ACC112 (cell line): ENCODE results near the gene GRIFIN.

Experiments
- H2AFZ ChIP-seq: fragments of 200-600 bp; sonication (generic); one replicate; pipeline ENCODE4 v1.6.0; 2017; ENCODE audit warnings: antibody characterized with exemption, low read length; ENCODE audit not compliant: unreplicated experiment
- H3K27ac ChIP-seq: fragments of 200-600 bp; sonication (generic); 2 replicates; pipeline ENCODE4 v1.5.1; 2014; ENCODE audit warnings: low read depth, mild to moderate bottlenecking, antibody characterized with exemption, low read length, moderate library complexity
- H3K27me3 ChIP-seq: fragments of 200-600 bp; sonication (generic); 2 replicates; pipeline ENCODE4 v1.6.1; 2014; ENCODE audit warnings: mild to moderate bottlenecking, antibody characterized with exemption, low read length, moderate library complexity, mixed read lengths; ENCODE audit not compliant: insufficient read depth
- H3K36me3 ChIP-seq: fragments of 200-600 bp; sonication (generic); 2 replicates; pipeline ENCODE4 v1.6.1; 2016; ENCODE audit warnings: mild to moderate bottlenecking, antibody characterized with exemption, low read length, moderate library complexity, mixed read lengths; ENCODE audit not compliant: insufficient read depth
- H3K4me1 ChIP-seq: fragments of 200-600 bp; sonication (generic); one replicate; pipeline ENCODE4 v1.6.1; 2016; ENCODE audit warnings: low read length, mixed read lengths; ENCODE audit not compliant: insufficient read depth, unreplicated experiment, control insufficient read depth
- H3K4me3 ChIP-seq: fragments of 200-600 bp; sonication (generic); 2 replicates; pipeline ENCODE4 v1.5.1; 2014; ENCODE audit warnings: mild to moderate bottlenecking, low read depth, low read length
- H3K79me2 ChIP-seq: fragments of 200-600 bp; sonication (generic); one replicate; pipeline ENCODE4 v1.6.0; 2016; ENCODE audit warnings: low read length; ENCODE audit not compliant: control insufficient read depth, unreplicated experiment, insufficient read depth

Gene GRIFIN

GRCh38 chr7:2451171-2452073 is 24.8 kb downstream of the GRIFIN start:
- H3K4me3 ChIP-seq: peak overlapping the region; percentile 65
- H3K27ac ChIP-seq: no peak overlapping the region
- H3K4me1 ChIP-seq: peaks cover 6% of the 10 kb centered on the region
- H3K79me2 ChIP-seq: no peaks in the 10 kb centered on the region
- peak overlapping the region; percentile 79 for H2AFZ ChIP-seq
- H3K27me3 ChIP-seq: no peaks in the 10 kb centered on the region
- H3K36me3 ChIP-seq: no peaks in the 10 kb centered on the region

GRCh38 chr7:2450198-2451107 is 25.7 kb downstream of the GRIFIN start:
- Histone ChIP-seq H3K36me3 (no peaks in the 10 kb centered on the region), H3K4me3 (no peak overlapping the region), H3K27ac (no peak overlapping the region), H3K4me1 (peaks cover 6% of the 10 kb centered on the region), H3K79me2 (no peaks in the 10 kb centered on the region), H2AFZ (no peak overlapping the region), H3K27me3 (no peaks in the 10 kb centered on the region)

- no peak overlapping the region for H3K4me3 ChIP-seq
- H3K4me1 ChIP-seq: peaks cover 12% of the 10 kb centered on the region
- no peaks in the 10 kb centered on the region for H3K79me2 ChIP-seq
- H3K36me3 ChIP-seq: no peaks in the 10 kb centered on the region
- no peak overlapping the region for H3K27ac ChIP-seq
- no peaks in the 10 kb centered on the region for H3K27me3 ChIP-seq
- H2AFZ ChIP-seq: no peak overlapping the region
These were observed 29.5 kb downstream of the GRIFIN start for GRCh38 chr7:2446676-2447075.

GRCh38 chr7:2445898-2446555 is 30.2 kb downstream of the GRIFIN start:
- Histone ChIP-seq H2AFZ (no peak overlapping the region), H3K79me2 (no peaks in the 10 kb centered on the region), H3K27ac (no peak overlapping the region), H3K4me3 (no peak overlapping the region), H3K4me1 (peaks cover 10% of the 10 kb centered on the region), H3K36me3 (no peaks in the 10 kb centered on the region), H3K27me3 (no peaks in the 10 kb centered on the region)

GRCh38 chr7:2445047-2445446 is 31.2 kb downstream of the GRIFIN start:
- Histone ChIP-seq H3K27me3 (no peaks in the 10 kb centered on the region), H3K4me1 (peaks cover 10% of the 10 kb centered on the region), H3K79me2 (no peaks in the 10 kb centered on the region), H3K4me3 (no peak overlapping the region), H2AFZ (no peak overlapping the region), H3K36me3 (no peaks in the 10 kb centered on the region), H3K27ac (peak overlapping the region; percentile 20; the same call in 1 of the 2 replicates)

GRCh38 chr7:2444476-2444875 is 31.7 kb downstream of the GRIFIN start:
- H3K4me1 ChIP-seq: peaks cover 10% of the 10 kb centered on the region
- H3K79me2 ChIP-seq: no peaks in the 10 kb centered on the region
- no peak overlapping the region for H2AFZ ChIP-seq
- H3K27me3 ChIP-seq: no peaks in the 10 kb centered on the region
- peak overlapping the region; percentile 20; the same call in 1 of the 2 replicates for H3K27ac ChIP-seq
- H3K36me3 ChIP-seq: no peaks in the 10 kb centered on the region
- H3K4me3 ChIP-seq: no peak overlapping the region

GRCh38 chr7:2443491-2443890 is 32.7 kb downstream of the GRIFIN start:
- Histone ChIP-seq H2AFZ (no peak overlapping the region), H3K79me2 (no peaks in the 10 kb centered on the region), H3K4me3 (no peak overlapping the region), H3K36me3 (no peaks in the 10 kb centered on the region), H3K4me1 (peaks cover 13% of the 10 kb centered on the region), H3K27ac (no peak overlapping the region), H3K27me3 (no peaks in the 10 kb centered on the region)

- no peak overlapping the region for H2AFZ ChIP-seq
- H3K79me2 ChIP-seq: no peaks in the 10 kb centered on the region
- no peak overlapping the region for H3K4me3 ChIP-seq
- H3K4me1 ChIP-seq: peaks cover 17% of the 10 kb centered on the region
- no peaks in the 10 kb centered on the region for H3K36me3 ChIP-seq
- no peaks in the 10 kb centered on the region for H3K27me3 ChIP-seq
- H3K27ac ChIP-seq: no peak overlapping the region
These were observed 34.7 kb downstream of the GRIFIN start for GRCh38 chr7:2441430-2442058.

- H3K79me2 ChIP-seq: no peaks in the 10 kb centered on the region
- H2AFZ ChIP-seq: no peak overlapping the region
- no peak overlapping the region for H3K4me3 ChIP-seq
- H3K27me3 ChIP-seq: no peaks in the 10 kb centered on the region
- H3K4me1 ChIP-seq: peaks cover 17% of the 10 kb centered on the region
- no peak overlapping the region for H3K27ac ChIP-seq
- no peaks in the 10 kb centered on the region for H3K36me3 ChIP-seq
These were observed 35.5 kb downstream of the GRIFIN start for GRCh38 chr7:2440608-2441245.
